Panc1 (cell line): ENCODE data around the gene GON7.

Experiments used
- CTCF ChIP-seq: fragments of 450-650 bp; IDR thresholded peaks from 2 replicates; pipeline ENCODE4 v1.5.1; 2017; ENCODE audit warnings: mild to moderate bottlenecking
- POLR2AphosphoS5 ChIP-seq: IDR thresholded peaks from 2 replicates; pipeline ENCODE4 v1.6.1; 2012; ENCODE audit warnings: mild to moderate bottlenecking, low read depth, low read length, moderate library complexity
- REST ChIP-seq, 2 experiments: IDR thresholded peaks; 2 replicates each; pipeline ENCODE4 v1.6.1; 2011 to 2012; ENCODE audit warnings: low read depth in 2 of 2, control low read depth in 1 of 2, low read length in 1 of 2, mild to moderate bottlenecking in 1 of 2, moderate library complexity in 1 of 2; ENCODE audit not compliant: insufficient read depth in 1 of 2
- SIN3A ChIP-seq: IDR thresholded peaks from 2 replicates; pipeline ENCODE4 v1.6.1; 2012; ENCODE audit warnings: low read depth, mild to moderate bottlenecking, low read length, moderate library complexity, borderline replicate concordance; ENCODE audit not compliant: insufficient read depth
- TCF7L2 ChIP-seq: IDR thresholded peaks from 2 replicates; pipeline ENCODE4 v1.6.1; 2011; ENCODE audit warnings: mild to moderate bottlenecking, low read depth, low read length, inconsistent platforms

- TF ChIP-seq POLR2AphosphoS5 (no peak), CTCF (no peak), TCF7L2 (no peak), SIN3A (no peak), REST (IDR thresholded peaks at IDR 0.05; ENCODE audit: insufficient read depth in 1 of 2, low read depth in 2 of 2, low read length in 1 of 2) (no peak)
These were observed 43.3 kb downstream of the GON7 start for GRCh38 chr14:93163564-93163963.
